Prostate gland (tissue), 2 donors: Measurements from ENCODE around the gene MMS22L.

ENCODE experiments used
- CTCF ChIP-seq, 4 experiments: fragments of 200-600 bp in 2 of 4; fragments of 450-650 bp in 2 of 4; sonication (generic) in 2 of 4; IDR thresholded peaks; 1 replicate in 3 of 4; 2 replicates in 1 of 4; pipeline ENCODE4 v1.5.1; 2016 to 2019; ENCODE audit warnings: antibody characterized with exemption in 4 of 4, mild to moderate bottlenecking in 2 of 4, moderate library complexity in 2 of 4
- POLR2A ChIP-seq: fragments of 450-650 bp; IDR thresholded peaks from one replicate; pipeline ENCODE4 v1.6.1; 2016; ENCODE audit warnings: antibody characterized with exemption, mild to moderate bottlenecking
- POLR2AphosphoS5 ChIP-seq: sonication (generic); formaldehyde crosslinking; IDR thresholded peaks from one replicate; pipeline ENCODE4 v1.6.1; 2017; ENCODE audit warnings: antibody characterized with exemption

- TF ChIP-seq CTCF (IDR thresholded peaks at IDR 0.05) (no peak), POLR2A (no peak), POLR2AphosphoS5 (no peak)
These were observed 734 bp downstream of the MMS22L start for GRCh38 chr6:97282238-97282725.
